GM23338 (cell line): Measurements from ENCODE around the gene LRMDA. TPM values are rescaled to one million over a fixed set of nuclear protein-coding genes. Genes with fewer than 3 reads are reported as not detected.
A peak's percentile ranks its signal among the peaks of the same experiment; 100 is the strongest.

ENCODE experiments used
- ATAC-seq: fragments of 200-7000 bp; cut with Tn5 transposase; 3 replicates; pipeline ENCODE4 v1.9.1; 2020
- DNase-seq: peaks from one replicate; pipeline ENCODE4 v3.0.0-alpha.2; 2015; ENCODE audit warnings: low spot score
- H2AFZ ChIP-seq: fragments of 200-600 bp; sonication (generic); 2 replicates; pipeline ENCODE4 v1.8.0; 2016; ENCODE audit warnings: antibody characterized with exemption, mild to moderate bottlenecking, moderate library complexity
- H3F3A ChIP-seq: fragments of 200-600 bp; sonication (generic); replicated peaks from 2 replicates; pipeline ENCODE4 v1.8.0; 2017; ENCODE audit warnings: antibody characterized with exemption, mixed run types, low read depth
- H3K27ac ChIP-seq: fragments of 200-600 bp; sonication (generic); 2 replicates; pipeline ENCODE4 v1.6.1; 2016; ENCODE audit warnings: low read depth
- H3K27me3 ChIP-seq: fragments of 200-600 bp; sonication (generic); 2 replicates; pipeline ENCODE4 v1.8.0; 2016; ENCODE audit warnings: mild to moderate bottlenecking, mixed run types, moderate library complexity; ENCODE audit not compliant: insufficient read depth
- H3K36me3 ChIP-seq: fragments of 200-600 bp; sonication (generic); 2 replicates; pipeline ENCODE4 v1.8.0; 2016; ENCODE audit warnings: mild to moderate bottlenecking; ENCODE audit not compliant: insufficient read depth
- H3K4me1 ChIP-seq: fragments of 200-600 bp; sonication (generic); 2 replicates; pipeline ENCODE4 v1.8.0; 2016; ENCODE audit warnings: mild to moderate bottlenecking, moderate library complexity; ENCODE audit not compliant: insufficient read depth
- H3K4me2 ChIP-seq: fragments of 200-600 bp; sonication (generic); 2 replicates; pipeline ENCODE4 v1.7.1; 2017; ENCODE audit warnings: mixed run types
- H3K4me3 ChIP-seq: fragments of 200-600 bp; sonication (generic); 2 replicates; pipeline ENCODE4 v1.6.1; 2016; ENCODE audit warnings: mixed run types
- H3K79me2 ChIP-seq: fragments of 200-600 bp; sonication (generic); replicated peaks from 2 replicates; pipeline ENCODE4 v1.8.0; 2017; ENCODE audit warnings: mild to moderate bottlenecking; ENCODE audit not compliant: insufficient read depth
- H3K9me2 ChIP-seq: fragments of 200-600 bp; sonication (generic); 2 replicates; pipeline ENCODE4 v1.8.0; 2017; ENCODE audit not compliant: insufficient read depth
- H4K20me1 ChIP-seq: fragments of 200-600 bp; sonication (generic); replicated peaks from 2 replicates; pipeline ENCODE4 v1.8.0; 2017; ENCODE audit warnings: mild to moderate bottlenecking; ENCODE audit not compliant: insufficient read depth
- H3K27ac Mint-ChIP-seq: 2 replicates; pipeline ENCODE4 v1.8.0; 2020; ENCODE audit warnings: inconsistent platforms, mild to moderate bottlenecking, moderate library complexity, mixed read lengths
- H3K27me3 Mint-ChIP-seq: 3 replicates; pipeline ENCODE4 v1.8.0; 2022; ENCODE audit warnings: low read depth, mild to moderate bottlenecking, moderate library complexity, mixed read lengths, inconsistent platforms; ENCODE audit not compliant: insufficient read depth, poor library complexity
- H3K36me3 Mint-ChIP-seq: 3 replicates; pipeline ENCODE4 v1.8.0; 2021; ENCODE audit warnings: low read depth, mild to moderate bottlenecking, inconsistent platforms, moderate library complexity, mixed read lengths
- H3K4me1 Mint-ChIP-seq: 3 replicates; pipeline ENCODE4 v1.8.0; 2020; ENCODE audit warnings: mild to moderate bottlenecking, inconsistent platforms, mixed read lengths
- H3K4me3 Mint-ChIP-seq: 3 replicates; pipeline ENCODE4 v1.8.0; 2021; ENCODE audit warnings: moderate library complexity, mild to moderate bottlenecking, inconsistent platforms, mixed read lengths
- H3K9me3 Mint-ChIP-seq: 3 replicates; pipeline ENCODE4 v1.8.0; 2020; ENCODE audit warnings: moderate library complexity, mild to moderate bottlenecking, inconsistent platforms, mixed read lengths
- CREB1 ChIP-seq: fragments of 250-450 bp; sonication (Bioruptor Pico); IDR thresholded peaks from 2 replicates; pipeline ENCODE4 v1.5.0; 2020; ENCODE audit warnings: low read depth, mild to moderate bottlenecking, moderate library complexity
- CTCF ChIP-seq, 2 experiments: fragments of 200-600 bp in 1 of 2; sonication (generic) in 1 of 2; conservative IDR thresholded peaks; 2 replicates each; pipeline versions ENCODE4 v1.5.1 to v1.6.1; 2016 to 2017; ENCODE audit warnings: antibody characterized with exemption in 2 of 2, low read depth in 2 of 2, mild to moderate bottlenecking in 2 of 2, moderate library complexity in 1 of 2
- EZH2 ChIP-seq: fragments of 200-600 bp; sonication (generic); IDR thresholded peaks from one replicate; pipeline ENCODE4 v1.8.0; 2017; ENCODE audit warnings: antibody characterized with exemption, mild to moderate bottlenecking, low read depth; ENCODE audit not compliant: unreplicated experiment
- EZH2phosphoT487 ChIP-seq: fragments of 200-600 bp; sonication (generic); IDR thresholded peaks from one replicate; pipeline ENCODE4 v1.8.1; 2018; ENCODE audit warnings: antibody characterized with exemption; ENCODE audit not compliant: unreplicated experiment
- JUNB ChIP-seq: IDR thresholded peaks from one replicate; pipeline ENCODE4 v1.6.1; 2016; ENCODE audit warnings: antibody characterized with exemption; ENCODE audit not compliant: unreplicated experiment
- NANOG ChIP-seq: IDR thresholded peaks from 2 replicates; pipeline ENCODE4 v1.6.1; 2016; ENCODE audit warnings: antibody characterized with exemption, borderline replicate concordance
- ZNF114 ChIP-seq: fragments of 250-450 bp; sonication (Bioruptor Pico); IDR thresholded peaks from 2 replicates; pipeline ENCODE4 v1.5.0; 2020; ENCODE audit warnings: mild to moderate bottlenecking, moderate library complexity
- ZNF331 ChIP-seq: fragments of 250-450 bp; sonication (Bioruptor Pico); IDR thresholded peaks from 2 replicates; pipeline ENCODE4 v1.5.0; 2020; ENCODE audit warnings: low read depth, mild to moderate bottlenecking, moderate library complexity
- ZNF462 ChIP-seq: fragments of 250-450 bp; sonication (Bioruptor Pico); IDR thresholded peaks from 2 replicates; pipeline ENCODE4 v1.5.0; 2020; ENCODE audit warnings: mild to moderate bottlenecking, moderate library complexity
- polyA plus RNA-seq: library from polyadenylated mRNA; unstranded; fragments of >200 nt; fragmentation: Nextera tagmentation; extraction: Ambion mirVana; gene quantifications from 2 replicates; pipeline ENCODE4 v1.2.1, GENCODE V29; 2016
- total RNA-seq: library from RNA; depleted of rRNA; stranded (reverse); fragments of >200 nt; shearing (Covaris generic); gene quantifications from 2 replicates; pipeline ENCODE4 v1.2.3, GENCODE V29; 2014

The LRMDA gene
- total and polyA plus RNA-seq, 2 experiments from 2014 or later, result 0.90 to 1.8 TPM

GRCh38 chr10:75788394-75789205 is 357.2 kb downstream of the LRMDA start:
- H3K27ac ChIP-seq, result peak overlapping the region; percentile 17
- H3K4me2 ChIP-seq, result peak overlapping the region; percentile 54
- Mint-ChIP-seq H3K27ac (0 out of 2 replicates have a peak overlapping the region, but pooled peaks have one; percentile 33), H3K9me3 (peaks cover 3% of the 10 kb centered on the region; the same call in 1 of the 3 replicates), H3K27me3 (peaks cover 4% of the 10 kb centered on the region), H3K4me3 (no peak overlapping the region), H3K4me1 (peaks cover 29% of the 10 kb centered on the region), H3K36me3 (no peaks in the 10 kb centered on the region)
- no peaks in the 10 kb centered on the region for H4K20me1 ChIP-seq
- no peak for TF ChIP-seq ZNF114 (CRISPR knock-in tag)
- TF ChIP-seq NANOG, result no peak
- TF ChIP-seq JUNB, result no peak
- TF ChIP-seq ZNF331 (CRISPR knock-in tag), result no peak
- TF ChIP-seq CTCF (conservative IDR thresholded peaks at IDR 0.05; ENCODE audit: low read depth in 2 of 2), result no peak
- no peak for TF ChIP-seq CREB1 (CRISPR knock-in tag)
- no peak for TF ChIP-seq EZH2
- no peak for TF ChIP-seq ZNF462 (CRISPR knock-in tag)
- TF ChIP-seq EZH2phosphoT487, result no peak
- H3K36me3 ChIP-seq, result no peaks in the 10 kb centered on the region
- peaks cover 4% of the 10 kb centered on the region; the same call in 1 of the 2 replicates for H3F3A ChIP-seq
- H3K27me3 ChIP-seq, result no peaks in the 10 kb centered on the region
- peak; percentile 78 for ATAC-seq
- DNase-seq, result no peak
- H3K4me3 ChIP-seq, result no peak overlapping the region
- 0 out of 2 replicates have a peak, but pooled peaks cover 7% of the 10 kb centered on the region for H3K9me2 ChIP-seq
- H2AFZ ChIP-seq, result peak overlapping the region; percentile 75
- peaks cover 16% of the 10 kb centered on the region for H3K4me1 ChIP-seq
- H3K79me2 ChIP-seq, result no peaks in the 10 kb centered on the region
